ENCODE results near the gene MCM3AP.

DNA sequence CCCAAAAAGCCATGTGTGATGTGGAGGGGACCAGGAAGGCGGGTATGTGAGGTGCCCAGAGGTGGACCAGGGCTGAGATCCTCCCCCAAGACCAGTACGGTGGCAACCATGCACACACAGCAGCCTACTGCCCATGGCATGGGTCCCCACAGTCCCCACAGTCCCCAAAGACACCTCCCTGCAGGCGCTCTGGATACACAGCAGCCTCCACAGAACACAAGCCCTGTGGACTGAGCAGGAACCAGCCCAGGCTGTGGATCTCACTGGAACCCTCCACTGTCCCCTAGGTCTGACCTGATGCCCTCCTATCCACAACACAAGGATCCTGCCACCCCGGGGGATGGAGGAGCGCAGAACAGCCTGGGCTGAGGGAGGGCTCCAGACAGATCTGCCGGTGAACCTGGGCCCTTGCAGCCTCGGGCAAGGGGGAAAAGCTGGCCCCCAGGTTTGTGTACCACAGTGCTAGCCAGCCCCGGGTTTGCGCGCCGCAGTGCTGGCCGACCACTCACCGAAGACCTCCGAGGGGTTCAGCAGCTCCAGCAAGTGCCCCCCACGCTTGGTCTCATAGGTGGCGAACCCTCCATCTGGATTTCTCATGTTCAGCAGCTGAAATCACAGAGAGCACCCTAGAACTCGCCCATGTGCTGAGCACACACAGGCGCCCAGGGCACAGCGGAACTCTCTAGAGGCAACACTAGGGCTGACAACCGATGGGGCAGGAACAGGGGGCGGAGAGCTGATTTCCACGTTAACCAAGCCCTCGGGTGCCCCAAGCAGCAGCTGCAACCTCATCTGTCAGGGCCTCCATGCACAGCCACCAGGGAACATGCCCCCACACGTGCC is 79.0 kb downstream of the MCM3AP start:
- TF ChIP-seq, protein P1, sequence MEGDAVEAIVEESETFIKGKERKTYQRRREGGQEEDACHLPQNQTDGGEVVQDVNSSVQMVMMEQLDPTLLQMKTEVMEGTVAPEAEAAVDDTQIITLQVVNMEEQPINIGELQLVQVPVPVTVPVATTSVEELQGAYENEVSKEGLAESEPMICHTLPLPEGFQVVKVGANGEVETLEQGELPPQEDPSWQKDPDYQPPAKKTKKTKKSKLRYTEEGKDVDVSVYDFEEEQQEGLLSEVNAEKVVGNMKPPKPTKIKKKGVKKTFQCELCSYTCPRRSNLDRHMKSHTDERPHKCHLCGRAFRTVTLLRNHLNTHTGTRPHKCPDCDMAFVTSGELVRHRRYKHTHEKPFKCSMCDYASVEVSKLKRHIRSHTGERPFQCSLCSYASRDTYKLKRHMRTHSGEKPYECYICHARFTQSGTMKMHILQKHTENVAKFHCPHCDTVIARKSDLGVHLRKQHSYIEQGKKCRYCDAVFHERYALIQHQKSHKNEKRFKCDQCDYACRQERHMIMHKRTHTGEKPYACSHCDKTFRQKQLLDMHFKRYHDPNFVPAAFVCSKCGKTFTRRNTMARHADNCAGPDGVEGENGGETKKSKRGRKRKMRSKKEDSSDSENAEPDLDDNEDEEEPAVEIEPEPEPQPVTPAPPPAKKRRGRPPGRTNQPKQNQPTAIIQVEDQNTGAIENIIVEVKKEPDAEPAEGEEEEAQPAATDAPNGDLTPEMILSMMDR (IDR thresholded peaks at IDR 0.05 in 2 of 3, conservative IDR thresholded peaks at IDR 0.05 in 1 of 3; ENCODE audit: borderline replicate concordance in 1 of 3, insufficient read depth in 1 of 3, low read depth in 2 of 3, low read length in 2 of 3), result no peak
- TF ChIP-seq SP1 (IDR thresholded peaks at IDR 0.05; ENCODE audit: low read depth), result no peak
- TF ChIP-seq EZH2 (IDR thresholded peaks at IDR 0.05), result no peak
- TF ChIP-seq JUND (IDR thresholded peaks at IDR 0.05), result no peak
- no peak for TF ChIP-seq FOSL1 (IDR thresholded peaks at IDR 0.05; ENCODE audit: low read depth)
- TF ChIP-seq EZH2phosphoT487 (IDR thresholded peaks at IDR 0.05; ENCODE audit: borderline replicate concordance), result no peak
- no peak for TF ChIP-seq POLR2A (IDR thresholded peaks at IDR 0.05; ENCODE audit: borderline replicate concordance, extremely low read depth, insufficient read depth, insufficient read length)
- TF ChIP-seq, protein P2, sequence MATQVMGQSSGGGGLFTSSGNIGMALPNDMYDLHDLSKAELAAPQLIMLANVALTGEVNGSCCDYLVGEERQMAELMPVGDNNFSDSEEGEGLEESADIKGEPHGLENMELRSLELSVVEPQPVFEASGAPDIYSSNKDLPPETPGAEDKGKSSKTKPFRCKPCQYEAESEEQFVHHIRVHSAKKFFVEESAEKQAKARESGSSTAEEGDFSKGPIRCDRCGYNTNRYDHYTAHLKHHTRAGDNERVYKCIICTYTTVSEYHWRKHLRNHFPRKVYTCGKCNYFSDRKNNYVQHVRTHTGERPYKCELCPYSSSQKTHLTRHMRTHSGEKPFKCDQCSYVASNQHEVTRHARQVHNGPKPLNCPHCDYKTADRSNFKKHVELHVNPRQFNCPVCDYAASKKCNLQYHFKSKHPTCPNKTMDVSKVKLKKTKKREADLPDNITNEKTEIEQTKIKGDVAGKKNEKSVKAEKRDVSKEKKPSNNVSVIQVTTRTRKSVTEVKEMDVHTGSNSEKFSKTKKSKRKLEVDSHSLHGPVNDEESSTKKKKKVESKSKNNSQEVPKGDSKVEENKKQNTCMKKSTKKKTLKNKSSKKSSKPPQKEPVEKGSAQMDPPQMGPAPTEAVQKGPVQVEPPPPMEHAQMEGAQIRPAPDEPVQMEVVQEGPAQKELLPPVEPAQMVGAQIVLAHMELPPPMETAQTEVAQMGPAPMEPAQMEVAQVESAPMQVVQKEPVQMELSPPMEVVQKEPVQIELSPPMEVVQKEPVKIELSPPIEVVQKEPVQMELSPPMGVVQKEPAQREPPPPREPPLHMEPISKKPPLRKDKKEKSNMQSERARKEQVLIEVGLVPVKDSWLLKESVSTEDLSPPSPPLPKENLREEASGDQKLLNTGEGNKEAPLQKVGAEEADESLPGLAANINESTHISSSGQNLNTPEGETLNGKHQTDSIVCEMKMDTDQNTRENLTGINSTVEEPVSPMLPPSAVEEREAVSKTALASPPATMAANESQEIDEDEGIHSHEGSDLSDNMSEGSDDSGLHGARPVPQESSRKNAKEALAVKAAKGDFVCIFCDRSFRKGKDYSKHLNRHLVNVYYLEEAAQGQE (IDR thresholded peaks at IDR 0.05; ENCODE audit: low read depth), result no peak
- TF ChIP-seq, protein P3, sequence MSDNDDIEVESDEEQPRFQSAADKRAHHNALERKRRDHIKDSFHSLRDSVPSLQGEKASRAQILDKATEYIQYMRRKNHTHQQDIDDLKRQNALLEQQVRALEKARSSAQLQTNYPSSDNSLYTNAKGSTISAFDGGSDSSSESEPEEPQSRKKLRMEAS (IDR thresholded peaks at IDR 0.05), result no peak
- no peak for TF ChIP-seq ZFX (IDR thresholded peaks at IDR 0.05)
